ENCODE data around the gene MLLT6.

GRCh38 chr17:38741461-38741860 is 36.4 kb downstream of the MLLT6 start:
- TF ChIP-seq BHLHE40 (IDR thresholded peaks at IDR 0.05; ENCODE audit: borderline replicate concordance) (no peak), SP1 (IDR thresholded peaks at IDR 0.05) (no peak), HDGF (IDR thresholded peaks at IDR 0.05; ENCODE audit: borderline replicate concordance) (no peak), CTBP1 (IDR thresholded peaks at IDR 0.05; ENCODE audit: borderline replicate concordance) (no peak), ZNF384 (IDR thresholded peaks at IDR 0.05) (no peak), ELF4 (IDR thresholded peaks at IDR 0.05) (no peak), FOXK2 (IDR thresholded peaks at IDR 0.05) (no peak), FOXM1 (IDR thresholded peaks at IDR 0.05; ENCODE audit: borderline replicate concordance) (no peak)

All from HEK293T (cell line).